ENCODE measurements around the gene LONP2. TPM values are rescaled to one million over a fixed set of nuclear protein-coding genes. Genes with fewer than 3 reads are reported as not detected.

LONP2 gene
- total RNA-seq, 4 donors from 2014 or later, result 51.4 to 73.4 (median 63.3) TPM

- WGBS, result 85% methylated on average over 7 of the region's 8 CpGs
Observed at GRCh38 chr16:48203974-48204824, 39.9 kb upstream of the LONP2 start.

GRCh38 chr16:48204825-48205151 lies 39.3 kb upstream of the LONP2 start:
- no peak overlapping the region for H3K4me3 ChIP-seq
- TF ChIP-seq CTCF (IDR thresholded peaks at IDR 0.05) (no peak), EP300 (IDR thresholded peaks at IDR 0.05) (no peak), POLR2A (IDR thresholded peaks at IDR 0.05; ENCODE audit: low read depth) (no peak), POLR2AphosphoS5 (IDR thresholded peaks at IDR 0.05) (no peak)
- peaks cover 0 to 17% (median 0%) of the 10 kb centered on the region in 4 donors for H3K27me3 ChIP-seq
- H3K36me3 ChIP-seq, result no peaks in the 10 kb centered on the region
- no peaks in the 10 kb centered on the region for H3K9me3 ChIP-seq
- 91% methylated on average over 6 of the region's 6 CpGs for WGBS
- intact Hi-C loops (cut with DNase I), result no loop called here
- no peaks in the 10 kb centered on the region for H3K4me1 ChIP-seq
- DNase-seq (ENCODE audit: extremely low spot score), result no peak
- H3K27ac ChIP-seq (replicated peaks in 1 of 4), result no peak overlapping the region

More at GRCh38 chr16:48203974-48204824, 39.9 kb upstream of the LONP2 start:
- no peak overlapping the region for H3K27ac ChIP-seq (replicated peaks in 1 of 4)
- no peaks in the 10 kb centered on the region for H3K4me1 ChIP-seq
- no peaks in the 10 kb centered on the region for H3K9me3 ChIP-seq
- H3K27me3 ChIP-seq, result peaks cover 0 to 17% (median 0%) of the 10 kb centered on the region in 4 donors
- H3K4me3 ChIP-seq, result no peak overlapping the region
- no peaks in the 10 kb centered on the region for H3K36me3 ChIP-seq
- no peak for DNase-seq (ENCODE audit: extremely low spot score)
- intact Hi-C loops (cut with DNase I), result no loop called here
- no peak for TF ChIP-seq POLR2AphosphoS5 (IDR thresholded peaks at IDR 0.05)
- TF ChIP-seq CTCF (IDR thresholded peaks at IDR 0.05), result no peak
- TF ChIP-seq POLR2A (IDR thresholded peaks at IDR 0.05; ENCODE audit: low read depth), result no peak
- no peak for TF ChIP-seq EP300 (IDR thresholded peaks at IDR 0.05)

GRCh38 chr16:48206594-48207242 lies 37.4 kb upstream of the LONP2 start:
- intact Hi-C loops (cut with DNase I), result no loop called here
- TF ChIP-seq POLR2A (IDR thresholded peaks at IDR 0.05; ENCODE audit: low read depth), result no peak
- TF ChIP-seq POLR2AphosphoS5 (IDR thresholded peaks at IDR 0.05), result no peak
- TF ChIP-seq CTCF (IDR thresholded peaks at IDR 0.05), result no peak
- TF ChIP-seq EP300 (IDR thresholded peaks at IDR 0.05), result no peak
- no peaks in the 10 kb centered on the region for H3K36me3 ChIP-seq

GRCh38 chr16:48210747-48211146 lies 33.4 kb upstream of the LONP2 start:
- DNase-seq (ENCODE audit: extremely low spot score), result no peak
- TF ChIP-seq EP300 (IDR thresholded peaks at IDR 0.05), result no peak
- TF ChIP-seq CTCF (IDR thresholded peaks at IDR 0.05), result no peak
- TF ChIP-seq POLR2A (IDR thresholded peaks at IDR 0.05; ENCODE audit: low read depth), result no peak
- TF ChIP-seq POLR2AphosphoS5 (IDR thresholded peaks at IDR 0.05), result no peak
- Histone ChIP-seq H3K27me3 (peaks cover 0 to 12% (median 0%) of the 10 kb centered on the region in 4 donors), H3K36me3 (no peaks in the 10 kb centered on the region), H3K4me1 (no peaks in the 10 kb centered on the region), H3K9me3 (no peaks in the 10 kb centered on the region), H3K27ac (replicated peaks in 1 of 4) (no peak overlapping the region), H3K4me3 (no peak overlapping the region)
- WGBS, result 84% methylated on average over 6 of the region's 6 CpGs
- intact Hi-C loops (cut with DNase I), result no loop called here

More at GRCh38 chr16:48206594-48207242, 37.4 kb upstream of the LONP2 start:
- Histone ChIP-seq H3K9me3 (no peaks in the 10 kb centered on the region), H3K27me3 (peaks cover 0 to 12% (median 0%) of the 10 kb centered on the region in 4 donors), H3K4me3 (no peak overlapping the region), H3K4me1 (no peaks in the 10 kb centered on the region), H3K27ac (replicated peaks in 1 of 4) (no peak overlapping the region)
- no peak for DNase-seq (ENCODE audit: extremely low spot score)
- 68% methylated on average over 8 of the region's 8 CpGs for WGBS

All from esophagus muscularis mucosa (tissue), 4 donors.